LHCN-M2 (cell line): ENCODE results near the gene CYP2E1. TPM values are rescaled to one million over a fixed set of nuclear protein-coding genes. Genes with fewer than 3 reads are reported as not detected.
"Not testable (repeated sequence)": the region's sequence is repeated elsewhere in the genome, so short reads cannot be mapped to it uniquely, and the experiment has no call there.

Source experiments
- DNase-seq: peaks from one replicate; pipeline ENCODE4 v3.0.0-alpha.2; 2012; ENCODE audit warnings: low read depth
- total RNA-seq: library from RNA; depleted of rRNA; stranded (reverse); fragments of >200 nt; gene quantifications from 2 replicates; pipeline ENCODE4 v1.2.3, GENCODE V29; 2014

CYP2E1 gene
- total RNA-seq, 1 experiment from 2014 or later: 0.52 TPM

- DNase-seq: no peak
Measured at GRCh38 chr10:133528296-133528844, 1.2 kb downstream of the CYP2E1 start.

DNA sequence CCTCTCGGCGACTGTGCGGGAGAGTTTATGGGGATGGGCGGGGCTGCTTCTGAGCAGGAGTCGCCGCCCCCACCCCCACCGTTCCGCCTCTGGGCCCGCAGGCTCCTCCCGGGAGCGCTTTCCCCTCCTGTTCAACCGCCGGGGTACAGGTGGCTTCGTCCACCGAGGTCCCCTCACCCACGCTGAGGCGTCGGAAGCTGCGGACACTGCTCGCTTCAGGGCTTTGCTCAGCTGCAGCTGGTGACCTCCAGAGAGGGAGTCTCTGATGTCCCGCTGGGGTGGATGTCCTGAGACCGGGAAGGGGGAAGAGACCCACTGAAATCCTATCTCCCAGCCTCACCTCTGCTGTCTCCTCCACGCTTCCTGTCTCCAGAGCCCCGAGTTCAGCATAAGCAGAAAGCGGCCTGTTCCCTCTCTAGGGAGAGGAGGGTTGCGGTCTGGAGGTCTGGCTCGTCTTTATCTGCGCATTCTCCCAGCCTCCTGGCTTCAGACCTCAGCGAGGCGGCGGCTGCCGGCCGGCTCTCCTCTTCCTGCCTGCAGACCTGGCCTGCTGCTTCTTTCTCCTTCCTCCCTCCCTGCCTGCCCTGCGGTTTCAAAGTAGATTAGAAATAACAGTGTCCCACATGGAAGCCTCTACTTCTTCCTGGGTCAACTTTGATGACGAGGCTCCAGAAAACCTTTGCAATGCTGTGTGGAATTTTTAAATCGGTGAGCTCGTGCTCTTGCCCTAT lies 1.8 kb downstream of the CYP2E1 start:
- DNase-seq: no peak

- no peak for DNase-seq
Measured at GRCh38 chr10:133529576-133529946, 2.4 kb downstream of the CYP2E1 start.

- DNase-seq: no peak
Measured at GRCh38 chr10:133530506-133530905, 3.3 kb downstream of the CYP2E1 start.

DNA sequence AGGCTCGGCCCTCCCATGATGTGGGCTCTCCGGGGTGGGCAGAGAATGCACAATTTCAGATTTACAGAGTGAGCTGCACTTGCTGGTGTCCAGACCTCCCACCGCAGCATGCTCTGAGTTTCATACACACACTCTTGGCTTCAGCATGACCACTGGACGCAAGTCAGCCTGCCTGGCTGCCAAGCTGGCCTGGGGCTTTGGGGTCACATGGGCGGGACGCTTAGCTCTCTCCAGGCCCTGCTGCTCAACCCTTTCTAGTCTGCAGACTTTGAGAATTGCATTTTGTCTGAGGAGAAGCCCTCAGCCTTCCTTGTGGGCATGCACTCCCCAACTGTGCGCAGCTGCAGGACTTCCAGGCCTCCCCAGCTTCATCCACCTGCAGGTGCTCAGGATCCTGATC lies 5.7 kb downstream of the CYP2E1 start:
- DNase-seq: no peak

- no peak for DNase-seq
Measured at GRCh38 chr10:133534417-133534816, 7.3 kb downstream of the CYP2E1 start.

GRCh38 chr10:133536198-133536597 lies 9.0 kb downstream of the CYP2E1 start:
- no peak for DNase-seq

DNA sequence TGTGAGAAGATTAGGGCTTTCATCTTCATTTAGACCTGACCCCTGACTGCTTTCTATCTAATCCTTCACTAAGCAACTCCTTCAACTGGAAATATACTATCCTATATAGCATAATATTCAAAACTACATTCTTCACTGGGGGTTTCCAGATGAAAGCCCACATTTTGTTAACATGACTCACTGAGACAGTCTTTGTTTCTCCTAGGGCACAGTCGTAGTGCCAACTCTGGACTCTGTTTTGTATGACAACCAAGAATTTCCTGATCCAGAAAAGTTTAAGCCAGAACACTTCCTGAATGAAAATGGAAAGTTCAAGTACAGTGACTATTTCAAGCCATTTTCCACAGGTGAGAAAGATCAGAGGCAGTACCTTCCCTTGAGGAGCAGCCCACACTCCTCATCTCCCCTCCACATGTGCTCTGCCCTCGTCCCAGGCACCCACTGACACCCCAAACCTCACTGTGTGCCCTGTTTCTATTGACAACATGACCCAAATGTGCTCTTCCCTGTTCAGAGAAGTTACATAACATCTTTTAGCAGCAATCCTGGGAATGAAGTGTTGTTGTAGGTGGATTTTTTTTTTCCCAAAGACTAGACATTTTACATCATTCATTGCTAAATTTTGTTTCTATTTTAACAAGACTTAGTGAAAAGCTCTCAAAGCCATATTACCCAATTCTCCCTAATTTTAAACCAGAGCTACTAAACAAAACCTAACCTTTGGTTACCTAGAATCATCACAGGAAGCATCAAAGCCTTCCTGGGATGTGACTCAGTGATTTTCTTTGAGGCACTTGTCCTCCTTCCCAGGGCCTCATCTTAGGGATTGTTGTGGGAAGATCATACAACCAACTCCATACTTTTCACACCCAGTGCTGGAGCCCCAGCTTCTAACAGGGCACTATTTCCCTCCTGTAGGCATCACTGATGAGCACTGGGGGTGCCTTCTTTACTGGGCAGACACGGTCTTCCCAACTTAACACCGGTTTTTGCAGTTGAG lies 10.7 kb downstream of the CYP2E1 start:
- DNase-seq: no peak

- not testable (repeated sequence) for DNase-seq
Measured at GRCh38 chr10:133541441-133541975, 14.3 kb downstream of the CYP2E1 start.

DNA sequence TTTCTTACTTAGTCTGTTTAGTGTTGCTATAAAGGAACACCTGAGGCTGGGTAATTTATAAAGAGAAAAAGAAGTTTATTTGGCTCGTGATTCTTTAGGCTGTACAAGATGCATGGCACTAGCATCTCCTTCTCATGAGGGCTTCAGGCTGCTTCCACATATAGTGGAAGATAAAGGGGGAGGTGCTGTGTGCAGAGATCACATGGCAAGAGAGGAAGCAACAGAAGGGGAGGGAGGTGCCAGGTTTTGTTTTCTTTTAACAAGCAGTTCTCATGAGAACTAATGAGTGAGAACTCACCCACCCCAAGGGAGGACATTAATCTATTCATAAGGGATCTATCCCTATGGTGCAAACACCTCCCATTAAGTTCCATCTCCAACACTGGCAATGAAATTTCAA lies 17.3 kb downstream of the CYP2E1 start:
- DNase-seq: no peak

DNA sequence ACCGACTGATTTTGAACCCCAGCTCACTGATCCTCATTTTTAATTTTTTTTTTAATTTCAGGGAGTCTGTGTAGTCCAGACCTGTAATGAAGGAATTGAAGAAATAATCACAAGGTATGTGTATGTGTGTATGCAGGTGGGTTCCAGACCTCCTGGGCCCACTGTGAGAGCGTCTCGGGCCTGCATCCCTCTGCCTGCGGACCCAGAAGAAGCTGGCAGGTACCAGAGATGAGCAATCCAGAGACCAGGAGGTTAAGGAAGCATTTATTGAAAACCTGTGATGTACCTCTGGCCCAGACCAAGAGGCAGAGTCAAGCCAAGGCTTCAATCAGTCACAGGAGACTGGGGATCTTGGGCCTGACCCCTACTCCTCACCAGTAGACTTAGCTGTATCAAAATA lies 27.4 kb downstream of the CYP2E1 start:
- no peak for DNase-seq

DNA sequence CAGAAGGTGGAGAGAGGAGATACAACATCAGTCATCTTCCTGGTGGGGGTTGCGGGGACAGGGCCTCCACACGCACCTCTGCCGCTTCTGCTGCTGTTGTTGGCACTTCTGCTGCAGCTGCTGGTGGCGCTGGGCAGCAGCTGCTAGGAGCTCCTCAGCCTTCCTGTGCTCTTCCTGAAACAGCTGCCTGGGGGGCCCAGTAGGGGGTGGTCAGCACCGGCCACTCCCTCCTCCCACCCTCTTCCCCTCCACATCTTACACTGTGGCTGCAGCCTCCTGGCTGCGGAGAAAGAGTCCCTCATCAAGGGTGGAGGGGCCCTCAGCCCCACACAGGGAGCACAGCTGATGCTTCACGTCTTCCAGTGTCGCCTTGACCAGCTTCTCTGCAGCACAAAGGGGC lies 28.4 kb downstream of the CYP2E1 start:
- DNase-seq: no peak

- DNase-seq: no peak
Measured at GRCh38 chr10:133557381-133557780, 30.2 kb downstream of the CYP2E1 start.

GRCh38 chr10:133559216-133559615 lies 32.1 kb downstream of the CYP2E1 start:
- DNase-seq: no peak

GRCh38 chr10:133564816-133565215 lies 37.7 kb downstream of the CYP2E1 start:
- DNase-seq: no peak

DNA sequence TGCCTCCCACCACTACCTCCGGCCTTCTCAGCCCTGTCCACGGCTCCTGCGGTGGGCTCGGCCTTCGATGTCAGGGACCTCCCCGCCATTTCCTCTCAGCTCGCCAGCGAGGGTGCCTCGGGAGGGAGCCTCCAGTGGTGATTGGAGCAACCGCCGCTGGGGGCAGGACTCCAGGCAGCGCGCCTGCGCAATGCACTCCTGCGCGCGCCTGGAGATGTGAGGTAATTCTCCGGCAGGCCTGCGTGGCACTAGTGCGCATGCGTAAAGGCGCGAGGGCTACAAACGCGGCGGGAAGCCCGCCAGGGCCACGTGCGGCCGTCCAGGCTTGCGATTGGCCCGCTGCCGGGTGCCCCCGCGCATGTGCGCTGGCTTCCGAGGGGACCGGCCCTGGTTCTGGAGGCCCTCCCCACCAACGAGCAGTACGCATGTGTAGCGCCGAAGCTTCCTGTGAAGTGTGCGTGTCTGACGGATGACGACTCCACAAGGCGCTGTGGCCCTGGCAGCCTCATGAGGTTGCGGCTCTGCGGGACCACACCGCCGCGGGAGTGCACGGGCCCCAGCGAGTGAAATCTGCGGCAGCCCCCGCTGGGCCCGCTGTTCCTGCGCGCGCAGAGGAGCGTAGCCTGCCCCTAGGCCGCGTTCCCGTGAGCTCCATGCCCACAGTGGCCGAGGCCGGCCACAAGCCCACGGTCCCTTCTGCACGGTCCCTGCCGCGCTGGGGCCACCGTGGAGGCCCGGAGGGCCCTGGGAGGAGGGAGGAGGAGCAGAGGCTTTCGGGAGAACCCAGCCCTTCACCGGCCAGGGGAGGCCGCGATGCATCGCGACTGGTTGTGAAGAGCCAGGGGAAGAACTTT lies 38.5 kb downstream of the CYP2E1 start, which contains the start of gene SYCE1:
Gene SYCE1, minus strand, starts transcription at position 143 of the 854 bp plus-strand sequence. Its CDS starts 54 bp downstream, at position 89.
- DNase-seq: no peak

GRCh38 chr10:133567119-133567518 lies 40.0 kb downstream of the CYP2E1 start:
- no peak for DNase-seq

GRCh38 chr10:133567609-133568286 lies 40.6 kb downstream of the CYP2E1 start:
- no peak for DNase-seq

GRCh38 chr10:133568287-133568614 lies 41.1 kb downstream of the CYP2E1 start:
- no peak for DNase-seq

GRCh38 chr10:133568831-133569527 lies 41.8 kb downstream of the CYP2E1 start:
- not testable (repeated sequence) for DNase-seq
